IPS-11a (cell line): Measurements from ENCODE around the gene ASCC3.

Experiments
- H3K4me3 ChIP-seq: one replicate; pipeline ENCODE4 v1.5.1; 2013; ENCODE audit warnings: low read depth, low read length, control low read depth

The ASCC3 gene

GRCh38 chr6:100506651-100507050 is 374.5 kb downstream of the ASCC3 start:
- H3K4me3 ChIP-seq = no peak overlapping the region

GRCh38 chr6:100504786-100505737 is 376.1 kb downstream of the ASCC3 start:
- no peak overlapping the region for H3K4me3 ChIP-seq

DNA sequence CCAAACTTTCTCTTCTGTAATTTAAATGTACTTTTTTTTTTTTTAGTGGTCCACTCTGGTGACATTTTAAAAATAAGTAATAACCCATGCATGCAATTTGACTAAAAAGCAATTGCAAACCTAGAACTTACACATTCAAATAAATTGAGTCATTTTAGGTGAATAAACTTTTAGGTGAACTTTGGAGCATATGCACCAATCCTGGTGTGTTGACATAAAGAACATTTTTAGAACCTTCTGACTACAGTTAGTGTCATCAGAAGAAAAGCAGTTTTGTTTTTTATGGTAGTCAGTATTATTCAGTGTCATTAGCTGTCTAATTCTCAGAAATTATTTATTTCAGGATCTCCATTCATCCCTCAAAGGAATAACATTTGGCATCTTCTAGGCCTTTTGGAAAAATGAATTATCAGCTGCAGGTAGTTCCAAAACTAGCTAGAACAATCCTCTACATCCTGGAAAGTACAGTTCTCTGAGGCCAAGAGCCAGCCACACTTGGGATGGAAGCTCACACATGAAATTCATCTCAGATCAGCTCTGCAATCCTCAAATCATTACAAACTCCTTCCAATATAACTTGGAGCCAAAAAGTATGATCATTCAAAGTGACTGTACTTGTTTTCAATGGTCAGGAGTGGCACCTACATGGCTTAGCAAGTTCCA is 378.0 kb downstream of the ASCC3 start:
- H3K4me3 ChIP-seq = no peak overlapping the region

DNA sequence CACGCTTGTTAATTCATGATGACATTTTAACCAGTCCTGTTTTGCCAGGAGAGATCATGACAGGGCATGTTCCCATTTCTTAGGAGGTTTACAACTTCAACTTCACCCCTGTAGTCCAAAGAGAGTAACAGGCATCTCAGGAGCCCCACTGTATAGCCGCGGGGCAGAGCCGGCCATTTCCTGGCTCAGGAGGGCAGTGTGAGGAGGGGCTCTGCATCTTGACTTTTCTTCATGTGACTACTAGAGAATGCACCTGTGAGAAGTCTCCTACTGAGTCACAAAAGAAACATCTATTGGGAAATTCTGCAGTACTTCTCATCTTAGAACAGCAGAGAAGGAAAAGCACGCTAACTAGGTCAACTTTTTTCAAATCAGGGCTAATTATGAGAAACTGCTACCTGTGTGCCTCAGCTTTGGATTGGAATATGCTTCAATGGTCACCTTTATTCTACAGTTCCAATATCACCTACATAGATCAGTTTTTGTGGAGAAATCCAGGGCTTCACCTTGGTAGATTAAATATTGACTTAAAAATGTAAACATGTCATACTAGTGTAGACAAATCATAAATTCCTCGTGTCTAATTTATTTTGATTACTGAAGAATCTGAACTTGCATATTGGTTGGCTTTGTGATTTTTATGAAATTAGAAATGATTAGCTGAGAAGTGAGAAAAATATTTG is 387.8 kb downstream of the ASCC3 start:
- H3K4me3 ChIP-seq = no peak overlapping the region

GRCh38 chr6:100491952-100492670 is 389.0 kb downstream of the ASCC3 start:
- H3K4me3 ChIP-seq = no peak overlapping the region

DNA sequence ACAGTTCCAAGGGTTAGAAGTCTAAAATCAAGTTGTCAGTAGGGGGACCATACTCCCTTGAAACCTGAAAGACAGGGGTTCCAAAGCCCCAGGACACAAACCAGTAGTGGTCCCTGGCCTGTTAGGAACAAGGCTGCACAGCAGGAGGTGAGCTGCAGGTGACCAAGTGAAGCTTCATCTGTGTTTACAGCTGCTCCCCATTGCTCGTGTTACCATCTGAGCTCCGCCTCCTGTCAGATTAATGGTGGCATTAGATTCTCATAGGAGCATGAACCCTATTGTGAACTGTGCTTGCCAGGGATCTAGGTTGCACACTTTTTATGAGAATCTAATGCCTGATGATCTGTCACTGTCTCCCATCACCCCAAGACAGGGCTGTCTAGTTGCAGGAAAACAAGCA is 391.1 kb downstream of the ASCC3 start:
- H3K4me3 ChIP-seq = no peak overlapping the region

DNA sequence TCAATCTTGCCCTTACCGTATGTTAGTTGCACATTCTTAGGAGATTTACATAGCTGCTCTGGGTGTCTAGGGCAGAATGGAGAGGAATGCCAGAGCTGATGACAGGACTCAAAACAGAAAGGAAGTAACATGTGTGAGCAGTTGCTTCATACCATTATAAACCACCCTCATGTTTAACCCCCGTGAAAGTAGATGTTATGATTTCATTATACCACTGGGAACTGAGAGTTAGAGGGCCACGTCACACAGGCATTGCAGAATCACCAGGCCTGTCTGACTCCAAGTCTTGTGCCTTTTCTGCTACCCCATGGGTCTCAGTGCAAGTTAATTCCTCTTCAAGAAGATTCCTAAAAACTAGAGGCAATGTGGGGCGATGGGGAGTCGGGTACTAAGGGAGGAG is 392.9 kb downstream of the ASCC3 start:
- no peak overlapping the region for H3K4me3 ChIP-seq

DNA sequence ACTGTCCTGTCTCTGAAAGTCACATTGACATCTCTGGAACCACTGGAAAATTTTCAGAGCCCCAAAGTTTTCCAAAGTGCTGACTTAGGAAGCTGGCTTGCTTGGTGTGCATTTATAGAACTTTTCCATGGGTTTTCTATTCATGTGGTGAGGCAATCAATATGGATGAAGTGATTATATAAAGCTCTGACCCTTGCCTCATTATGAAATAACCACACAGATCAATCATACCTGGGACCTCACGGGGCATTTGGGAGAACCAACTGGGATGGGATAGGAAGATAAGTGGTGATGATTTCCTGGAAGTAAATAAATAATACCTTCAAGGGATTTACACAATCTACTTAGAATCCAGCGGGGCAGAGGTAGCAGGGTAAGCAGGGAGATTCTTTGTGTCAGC is 393.5 kb downstream of the ASCC3 start:
- H3K4me3 ChIP-seq = no peak overlapping the region

DNA sequence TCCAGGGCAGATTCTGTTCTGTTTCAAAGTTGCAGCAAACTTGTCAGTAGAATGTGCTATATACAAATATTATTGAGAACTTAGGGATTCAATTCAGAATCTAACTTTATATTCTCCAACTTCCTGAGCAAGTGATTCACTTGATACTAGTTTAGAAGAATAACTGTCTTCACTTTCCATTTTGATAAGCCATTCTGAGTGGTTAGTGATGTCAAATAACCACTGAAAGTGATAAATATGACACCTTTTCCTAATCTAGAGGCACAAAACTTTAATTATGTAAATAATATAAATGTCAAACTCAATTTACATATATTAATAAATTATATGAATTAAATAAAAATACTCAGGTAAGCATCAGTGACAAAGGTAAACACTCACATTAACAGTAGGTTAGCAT is 395.9 kb downstream of the ASCC3 start:
- no peak overlapping the region for H3K4me3 ChIP-seq

- no peak overlapping the region for H3K4me3 ChIP-seq
Observed at GRCh38 chr6:100484474-100484873, 396.7 kb downstream of the ASCC3 start.

GRCh38 chr6:100482698-100483097 is 398.4 kb downstream of the ASCC3 start:
- no peak overlapping the region for H3K4me3 ChIP-seq

DNA sequence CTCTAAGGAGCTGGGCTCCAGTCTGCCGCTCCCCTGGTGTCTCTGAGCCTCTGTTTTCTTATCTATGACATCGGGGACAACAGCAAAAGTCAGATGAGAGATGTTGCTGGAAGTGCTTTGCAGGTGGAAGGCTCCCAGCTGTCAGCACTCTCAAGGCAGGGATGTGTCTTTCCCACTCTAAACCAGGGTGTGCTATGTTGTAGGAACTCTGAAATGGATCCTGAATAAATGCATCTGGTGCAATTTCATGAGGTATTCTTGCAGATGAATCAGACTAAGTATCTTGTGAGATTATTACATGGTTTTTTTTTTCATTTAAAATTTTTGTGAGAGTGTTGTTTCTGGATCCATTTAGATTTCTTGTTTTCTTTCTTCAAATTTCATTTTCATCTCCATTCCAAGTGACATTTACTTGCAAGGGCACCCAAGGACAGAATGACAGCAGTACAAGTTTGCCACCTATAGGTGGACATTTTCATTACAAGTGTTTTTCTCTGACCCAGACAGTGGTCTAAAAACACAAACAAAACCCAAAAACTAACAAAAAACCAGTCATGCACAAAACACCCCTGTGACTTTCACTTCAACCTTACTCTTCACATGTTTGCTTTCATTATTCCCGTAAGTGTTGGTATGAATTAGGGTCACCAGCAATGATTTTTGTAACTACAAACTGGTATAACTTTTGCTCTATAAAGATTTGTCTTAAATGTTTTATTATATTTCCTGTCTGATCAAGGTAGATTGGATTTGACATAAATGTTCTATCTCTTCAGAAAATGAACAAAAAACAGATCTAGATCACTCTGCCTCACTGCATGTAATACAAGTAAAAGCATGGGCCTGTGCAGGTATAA is 401.7 kb downstream of the ASCC3 start:
- H3K4me3 ChIP-seq = no peak overlapping the region

- H3K4me3 ChIP-seq = no peak overlapping the region
Observed at GRCh38 chr6:100475554-100476320, 405.4 kb downstream of the ASCC3 start.

DNA sequence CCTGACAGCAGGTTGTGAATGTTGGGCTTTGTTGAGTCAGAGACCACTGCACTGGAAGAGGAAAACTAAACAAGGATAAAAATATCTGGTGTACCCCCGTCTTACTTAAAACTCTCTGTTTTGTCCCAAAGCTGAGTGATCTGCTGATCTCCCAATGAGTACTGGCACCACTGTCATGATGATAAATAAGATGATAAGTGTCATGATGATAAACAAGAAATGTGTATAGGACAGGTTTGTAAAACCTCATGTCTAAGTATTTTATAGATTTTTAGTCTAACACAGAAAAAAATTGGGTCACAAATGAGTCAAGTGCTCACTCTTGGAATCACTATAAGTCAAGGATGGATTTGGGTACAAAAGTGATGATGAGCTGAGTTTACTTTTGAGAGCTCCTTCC is 407.9 kb downstream of the ASCC3 start:
- H3K4me3 ChIP-seq = no peak overlapping the region

- H3K4me3 ChIP-seq = no peak overlapping the region
Observed at GRCh38 chr6:100472674-100473073, 408.5 kb downstream of the ASCC3 start.

- no peak overlapping the region for H3K4me3 ChIP-seq
Observed at GRCh38 chr6:100470422-100471120, 410.6 kb downstream of the ASCC3 start.

DNA sequence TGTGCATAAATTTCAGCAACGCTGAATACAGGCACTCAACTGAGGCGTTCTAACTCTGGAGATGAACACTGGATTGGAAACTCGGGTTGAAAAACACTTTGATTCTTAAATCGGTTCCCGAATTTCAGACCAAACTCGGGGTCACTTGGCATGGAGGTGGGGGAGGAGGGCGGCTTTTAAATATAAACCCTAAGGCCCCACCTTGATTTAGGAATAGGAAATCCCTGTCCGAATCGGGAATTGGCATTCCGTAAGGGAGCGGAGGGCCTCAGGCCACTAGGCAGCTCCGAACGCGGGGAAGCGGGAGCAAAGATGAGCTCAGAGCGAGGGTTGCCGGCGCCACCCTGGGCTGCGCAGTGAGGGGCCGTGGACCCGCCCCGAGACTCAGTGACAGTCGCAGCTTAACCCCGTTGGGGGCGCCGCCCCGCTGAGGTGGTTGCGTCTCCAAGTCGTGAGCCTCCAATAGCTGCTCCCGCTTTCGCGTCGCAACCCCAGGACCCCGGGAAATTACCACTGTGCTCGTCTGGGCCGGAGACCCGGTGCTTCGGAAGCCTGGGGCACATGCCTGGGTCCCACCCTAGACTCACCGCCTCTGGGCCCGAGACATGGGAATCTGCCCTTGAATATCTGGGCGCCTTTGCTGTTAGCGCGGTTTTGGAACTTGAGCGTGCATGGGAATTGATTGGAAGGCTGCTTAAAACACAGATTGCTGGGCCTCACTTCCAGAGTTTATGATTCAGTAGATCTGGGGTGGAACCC is 411.8 kb downstream of the ASCC3 start:
- H3K4me3 ChIP-seq = no peak overlapping the region

DNA sequence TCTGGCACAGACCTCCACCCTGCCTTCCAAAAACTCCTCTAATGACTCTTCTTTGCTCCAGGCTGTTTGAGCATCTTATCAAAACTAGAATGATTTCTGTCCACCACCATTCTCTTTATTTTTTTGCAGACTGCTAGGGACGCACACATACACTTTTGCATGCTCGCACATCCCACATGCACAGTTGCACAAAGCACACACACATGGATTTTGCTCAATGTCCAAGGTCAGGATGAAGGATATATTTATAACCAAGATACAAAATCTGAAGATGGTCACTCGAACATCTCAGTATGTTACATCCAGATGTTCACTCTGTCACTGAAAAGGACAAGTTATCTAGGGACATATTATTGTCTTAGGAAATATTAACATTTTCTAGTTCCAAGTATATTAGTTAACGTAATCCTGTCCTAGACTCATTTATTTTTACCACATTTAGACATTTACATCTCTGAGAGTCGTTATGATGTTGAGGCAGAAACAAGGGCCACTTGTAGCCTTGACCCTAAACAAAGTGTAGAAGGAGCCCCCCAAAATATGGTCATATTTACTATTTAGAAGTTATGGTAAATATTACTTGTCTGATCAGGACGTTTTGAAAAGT is 413.0 kb downstream of the ASCC3 start:
- H3K4me3 ChIP-seq = no peak overlapping the region
